Activated CD4-positive, alpha-beta T cell treated with anti-CD3 and anti-CD28 coated beads, Interleukin-2, Interleukin-4, amounts not matched to agents 100 ng/mL and 50 ng/mL, durations not matched to agents 16 hours and 8 hours (primary cell): ENCODE measurements around the gene ZNRF1.

ENCODE experiments used
- DNase-seq: peaks from one replicate; pipeline ENCODE4 v3.0.0-alpha.2; 2020; ENCODE audit warnings: low spot score

The ZNRF1 gene

GRCh38 chr16:75027520-75028300, 28.9 kb downstream of the ZNRF1 start:
- DNase-seq: no peak

- DNase-seq: no peak
These were observed 29.8 kb downstream of the ZNRF1 start for GRCh38 chr16:75028544-75029135.

- DNase-seq: no peak
These were observed 31.0 kb downstream of the ZNRF1 start for GRCh38 chr16:75029854-75030253.

GRCh38 chr16:75032655-75033054, 33.8 kb downstream of the ZNRF1 start:
- DNase-seq: no peak

GRCh38 chr16:75035410-75035968, 36.7 kb downstream of the ZNRF1 start:
- no peak for DNase-seq

- DNase-seq: no peak
These were observed 39.4 kb downstream of the ZNRF1 start for GRCh38 chr16:75038036-75038858.

GRCh38 chr16:75039941-75040340, 41.1 kb downstream of the ZNRF1 start:
- no peak for DNase-seq

GRCh38 chr16:75042426-75043174, 43.8 kb downstream of the ZNRF1 start:
- DNase-seq: no peak

- no peak for DNase-seq
These were observed 44.5 kb downstream of the ZNRF1 start for GRCh38 chr16:75043175-75043895.

- no peak for DNase-seq
These were observed 46.1 kb downstream of the ZNRF1 start for GRCh38 chr16:75044800-75045361.

GRCh38 chr16:75045424-75045823, 46.6 kb downstream of the ZNRF1 start:
- DNase-seq: no peak

GRCh38 chr16:75048054-75048453, 49.2 kb downstream of the ZNRF1 start:
- no peak for DNase-seq

- DNase-seq: no peak
These were observed 49.7 kb downstream of the ZNRF1 start for GRCh38 chr16:75048530-75048929.

GRCh38 chr16:75052481-75053202, 53.8 kb downstream of the ZNRF1 start:
- no peak for DNase-seq

GRCh38 chr16:75053791-75054555, 55.1 kb downstream of the ZNRF1 start:
- no peak for DNase-seq

GRCh38 chr16:75054556-75054947, 55.7 kb downstream of the ZNRF1 start:
- DNase-seq: no peak

- DNase-seq: no peak
These were observed 60.0 kb downstream of the ZNRF1 start for GRCh38 chr16:75058806-75059205.

- no peak for DNase-seq
These were observed 60.6 kb downstream of the ZNRF1 start for GRCh38 chr16:75059411-75059810.

GRCh38 chr16:75060723-75061122, 61.9 kb downstream of the ZNRF1 start:
- DNase-seq: no peak
